Left renal pelvis (tissue), 4 donors: ENCODE measurements around the gene PHC2. TPM values are rescaled to one million over a fixed set of nuclear protein-coding genes. Genes with fewer than 3 reads are reported as not detected.

Source experiments
- DNase-seq, 4 donors: peaks; one replicate each; pipeline ENCODE4 v3.0.0-alpha.2; 2013; ENCODE audit warnings: low read depth in 4 of 4, low spot score in 3 of 4
- polyA plus RNA-seq, 4 donors: library from polyadenylated mRNA; unstranded; fragments of 120-200 nt; gene quantifications; one replicate each; pipeline ENCODE4 v1.2.1, GENCODE V29; 2013; ENCODE audit not compliant: insufficient read length in 4 of 4

The PHC2 gene
- polyA plus RNA-seq, 4 donors = 96.3 to 115 (median 102) TPM

DNA sequence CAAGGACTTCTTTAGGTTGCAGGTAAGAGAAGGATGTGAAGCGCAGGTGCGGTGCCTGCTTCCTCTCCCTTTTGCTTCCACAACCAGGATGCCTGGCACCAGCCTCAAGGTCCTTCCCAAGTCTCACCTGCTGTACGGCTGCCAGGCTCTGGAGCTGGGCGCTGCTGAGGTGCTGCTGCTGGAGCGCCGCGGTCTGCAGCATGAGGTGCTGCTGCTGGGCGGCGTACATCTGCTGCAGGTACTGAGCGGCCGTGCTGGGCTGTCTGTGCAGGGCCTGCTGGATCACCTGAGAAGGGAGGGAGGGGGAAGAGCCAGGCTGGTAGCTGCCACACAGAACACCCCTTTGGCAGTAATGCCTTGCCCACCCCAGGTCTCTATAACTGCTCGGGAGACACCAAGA is 58.7 kb downstream of the PHC2 start:
- DNase-seq = no peak

- DNase-seq = no peak
Measured at GRCh38 chr1:33371334-33371733, 59.6 kb downstream of the PHC2 start.

- DNase-seq = no peak
Measured at GRCh38 chr1:33370827-33371226, 60.1 kb downstream of the PHC2 start.

GRCh38 chr1:33370301-33370700 is 60.6 kb downstream of the PHC2 start:
- no peak for DNase-seq

DNA sequence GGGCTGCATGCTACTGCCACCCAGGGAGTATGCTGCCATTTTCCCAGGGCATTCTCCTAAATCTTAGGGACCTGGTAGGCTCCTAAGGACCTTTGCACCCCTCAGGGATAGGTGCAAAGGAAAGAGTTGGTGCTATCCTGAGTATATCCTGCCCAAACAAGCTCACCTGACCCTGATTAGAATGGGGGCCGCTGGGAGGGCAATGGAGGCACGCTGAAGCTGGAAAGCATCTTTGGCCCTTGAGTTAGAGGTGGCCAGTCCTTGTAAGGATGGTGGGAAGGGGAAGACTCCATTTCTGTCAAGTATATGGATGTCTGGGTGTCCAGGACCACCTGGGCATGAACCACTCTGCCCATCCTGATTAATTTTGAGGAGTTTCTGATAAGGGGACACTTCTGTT is 61.1 kb downstream of the PHC2 start:
- DNase-seq = no peak

DNA sequence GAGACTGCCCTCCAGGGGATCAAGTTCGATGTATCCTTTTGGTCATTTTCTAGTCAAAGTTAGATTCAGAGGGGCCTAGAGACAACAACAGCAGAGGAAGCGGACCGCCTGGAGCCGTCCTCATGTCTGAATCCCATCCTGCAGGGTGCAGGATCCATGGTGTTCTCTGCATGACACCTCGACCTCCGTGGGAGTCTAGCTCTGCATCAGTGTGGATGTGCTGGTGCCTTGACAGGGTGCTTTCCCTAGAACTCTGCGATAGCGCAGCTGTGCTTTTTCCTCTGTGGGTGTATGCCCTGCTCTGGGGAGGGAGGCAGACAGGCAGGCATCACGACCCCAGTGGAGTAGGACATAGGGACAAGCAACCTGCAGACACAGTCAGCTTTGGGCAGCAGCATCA is 61.8 kb downstream of the PHC2 start:
- no peak for DNase-seq

GRCh38 chr1:33368431-33368830 is 62.5 kb downstream of the PHC2 start:
- no peak for DNase-seq

GRCh38 chr1:33367485-33368405 is 63.1 kb downstream of the PHC2 start:
- DNase-seq = no peak

- DNase-seq = no peak
Measured at GRCh38 chr1:33366762-33367484, 64.0 kb downstream of the PHC2 start.

GRCh38 chr1:33365560-33365997 is 65.3 kb downstream of the PHC2 start:
- DNase-seq = no peak

DNA sequence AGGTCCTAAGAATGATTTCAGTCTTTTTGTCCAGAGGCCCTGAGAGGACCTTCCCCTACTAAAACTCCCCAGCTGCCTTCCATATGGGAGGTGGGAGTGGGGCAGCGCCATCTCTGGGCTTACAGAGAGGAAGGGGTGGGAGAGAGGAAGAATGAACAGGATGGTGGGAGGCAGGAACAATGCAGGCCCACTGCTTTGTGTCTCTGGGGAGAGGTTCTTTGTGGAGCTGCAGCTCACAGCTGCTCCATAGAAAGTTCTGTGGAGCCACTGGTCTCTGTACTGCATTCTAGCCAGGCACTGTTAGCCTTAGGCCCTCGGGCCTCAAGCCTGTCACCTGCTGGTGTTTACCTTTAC is 66.4 kb downstream of the PHC2 start:
- no peak for DNase-seq

- no peak for DNase-seq
Measured at GRCh38 chr1:33363470-33363861, 67.4 kb downstream of the PHC2 start.

- no peak for DNase-seq
Measured at GRCh38 chr1:33363021-33363420, 67.9 kb downstream of the PHC2 start.

DNA sequence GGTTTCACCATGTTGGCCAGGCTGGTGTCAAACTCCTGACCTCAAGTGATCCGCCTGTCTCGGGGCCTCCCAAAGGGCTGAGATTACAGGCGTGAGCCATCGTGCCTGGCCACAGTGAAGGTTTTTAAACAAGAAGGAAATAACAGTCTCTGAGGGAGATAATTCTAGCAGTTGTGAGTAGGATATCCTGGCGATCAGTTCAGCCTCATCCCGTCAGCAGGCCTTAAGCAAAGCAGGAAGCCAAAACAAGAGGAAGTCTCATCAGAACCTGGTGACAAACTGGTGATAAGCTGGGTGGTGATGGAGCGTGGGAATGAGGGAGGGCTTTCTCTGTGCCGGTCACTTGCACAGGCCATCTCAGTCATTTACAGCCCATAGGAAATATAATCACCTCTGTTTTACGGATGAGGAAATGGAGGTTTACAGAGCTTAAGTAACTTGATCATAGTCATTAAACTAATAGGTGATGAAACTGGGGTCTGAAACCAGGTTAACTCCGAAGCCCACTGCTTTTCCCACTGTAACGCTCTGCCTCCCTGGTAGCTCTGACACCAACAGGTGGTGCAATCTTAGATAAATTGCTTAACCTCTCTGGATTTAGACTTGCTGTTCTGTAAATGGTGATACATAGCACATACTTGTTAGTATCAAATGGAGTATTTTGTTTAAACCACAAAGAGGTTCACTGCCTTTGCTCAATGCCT is 69.2 kb downstream of the PHC2 start:
- DNase-seq = no peak

- DNase-seq = no peak
Measured at GRCh38 chr1:33360367-33360766, 70.5 kb downstream of the PHC2 start.

GRCh38 chr1:33359931-33360330 is 71.0 kb downstream of the PHC2 start:
- DNase-seq = no peak

DNA sequence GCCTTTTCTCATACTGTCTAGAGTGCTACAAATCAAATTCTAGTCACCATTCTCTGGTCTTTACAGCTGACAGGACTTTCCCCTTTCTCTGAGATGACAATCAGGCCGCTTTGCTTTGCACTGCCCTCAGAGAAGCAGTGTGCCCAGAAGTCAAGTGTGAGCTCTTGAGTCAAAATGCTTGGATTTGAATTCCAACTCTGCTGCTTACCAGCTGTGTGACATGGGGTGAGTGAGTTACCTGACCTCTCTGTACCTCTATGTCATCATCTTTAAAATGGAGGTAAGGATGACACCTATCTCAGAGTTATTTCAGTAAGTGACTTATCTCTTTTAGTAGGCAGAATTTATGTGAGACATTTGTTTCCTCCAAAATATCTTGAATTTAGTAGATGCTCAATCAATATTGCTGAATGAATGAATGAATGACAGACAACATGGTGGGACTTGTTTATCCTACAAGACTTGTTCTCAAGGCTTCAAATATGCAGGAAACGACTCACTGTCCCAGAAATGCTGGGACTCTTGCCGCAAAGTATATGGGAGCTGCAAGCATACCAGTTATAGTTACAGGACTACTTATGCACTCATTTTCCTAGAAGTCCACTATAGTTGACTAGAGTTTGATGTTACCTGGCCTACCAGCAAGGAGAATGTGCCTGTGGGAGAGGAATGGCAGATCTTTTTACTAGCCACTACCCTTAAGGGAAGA is 71.9 kb downstream of the PHC2 start:
- no peak for DNase-seq

DNA sequence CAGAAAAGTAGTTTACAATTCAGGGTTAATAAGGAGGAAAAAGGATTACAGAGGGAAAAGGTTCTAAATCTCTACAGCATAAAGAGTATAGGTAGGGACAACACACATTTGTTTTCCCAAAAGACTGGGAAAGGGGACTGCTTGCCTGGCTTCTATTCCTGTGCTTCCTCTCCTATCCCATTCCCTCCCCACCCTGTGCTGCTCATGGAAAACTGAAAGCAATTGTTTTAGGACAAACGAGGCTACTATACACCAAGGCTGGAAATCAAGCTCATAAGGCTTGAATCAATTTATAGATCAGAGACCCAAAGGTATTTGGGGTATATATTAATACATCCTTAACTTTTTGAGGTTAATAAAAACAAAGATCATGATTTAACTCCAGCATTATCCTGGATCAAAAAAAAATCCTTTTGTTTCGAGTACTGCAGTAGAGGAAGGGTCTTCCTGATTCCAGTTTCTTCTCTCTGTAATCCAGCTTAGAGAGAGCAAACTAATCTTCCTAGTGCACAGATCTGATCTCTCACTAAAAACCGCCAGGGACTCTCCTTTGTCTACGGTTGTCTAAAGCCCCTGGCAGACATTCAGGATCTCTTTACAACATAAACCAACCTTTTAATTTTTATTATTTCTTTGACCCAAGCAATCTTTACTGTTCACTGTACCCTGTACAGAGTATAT is 72.6 kb downstream of the PHC2 start:
- no peak for DNase-seq

GRCh38 chr1:33357099-33357498 is 73.8 kb downstream of the PHC2 start:
- no peak for DNase-seq

DNA sequence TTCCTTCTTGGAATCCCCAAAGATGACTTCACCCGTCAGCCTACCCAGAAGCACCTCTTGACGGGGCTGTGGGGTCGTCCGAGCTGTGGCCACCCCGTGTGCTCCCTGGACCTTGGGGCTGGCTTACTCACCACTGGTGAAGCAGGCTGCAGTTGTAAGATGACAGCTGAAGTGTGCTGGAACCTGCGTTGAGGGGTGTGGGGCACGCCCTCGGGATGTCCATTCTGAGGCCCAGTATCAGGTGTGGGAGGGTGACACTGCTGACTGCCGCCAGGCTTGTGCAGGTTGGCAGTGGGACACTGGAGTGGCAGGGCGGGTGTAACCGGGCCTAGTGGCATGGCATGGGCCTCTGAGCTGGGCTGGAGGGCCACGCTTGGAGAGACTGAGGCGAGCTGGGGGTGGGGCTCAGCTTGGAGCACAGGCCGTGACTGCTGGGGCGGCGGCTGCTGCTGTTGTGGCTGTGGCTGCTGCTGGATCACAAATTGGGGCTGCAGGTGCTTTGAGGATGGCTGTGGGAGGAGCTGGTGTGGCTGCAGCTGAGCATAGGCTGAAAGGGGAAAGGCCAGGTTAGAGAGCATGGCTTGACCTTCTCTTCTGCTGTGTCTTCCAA is 76.1 kb downstream of the PHC2 start:
- DNase-seq = no peak
